BJ (cell line): ENCODE data around the gene RASGRP1. TPM values are rescaled to one million over a fixed set of nuclear protein-coding genes. Genes with fewer than 3 reads are reported as not detected.

Source experiments
- CTCF ChIA-PET: fragments of 350-600 bp; formaldehyde crosslinking; extraction: SDS; loops from one replicate; lab custom pipeline; 2021; ENCODE audit warnings: antibody characterized with exemption, inconsistent platforms; lab: Yijun Ruan, JAX
- POLR2A ChIA-PET: fragments of 300-600 bp; sonication (Branson Sonifier 250); formaldehyde crosslinking; extraction: SDS; loops from one replicate; lab custom pipeline; 2021; ENCODE audit warnings: antibody characterized with exemption; lab: Charles Lee
- DNase-seq: peaks from one replicate; pipeline ENCODE4 v3.0.0-alpha.2; 2011; ENCODE audit warnings: low read depth
- H3K27me3 ChIP-seq: 2 replicates; pipeline ENCODE4 v1.6.0; 2011; ENCODE audit warnings: low read length; ENCODE audit not compliant: control insufficient read depth, insufficient read depth
- H3K36me3 ChIP-seq: 2 replicates; pipeline ENCODE4 v1.5.1; 2011; ENCODE audit warnings: low read length; ENCODE audit not compliant: control insufficient read depth, insufficient read depth
- H3K4me3 ChIP-seq: 2 replicates; pipeline ENCODE4 v1.5.1; 2011; ENCODE audit warnings: low read depth, mild to moderate bottlenecking, control low read depth, low read length
- polyA plus RNA-seq: library from polyadenylated mRNA; depleted of rRNA; stranded (reverse); fragments of >200 nt; gene quantifications from 2 replicates; pipeline ENCODE4 v1.2.3, GENCODE V29; 2011
- TF ChIP-seq, protein P1 (sequence below): IDR thresholded peaks from 2 replicates; pipeline ENCODE4 v1.5.1; 2011; ENCODE audit warnings: low read depth, mild to moderate bottlenecking, control low read depth, inconsistent platforms, low read length, moderate library complexity; ENCODE audit not compliant: insufficient read depth

RASGRP1 gene
- polyA plus RNA-seq, 1 experiment: 4.3 TPM

DNA sequence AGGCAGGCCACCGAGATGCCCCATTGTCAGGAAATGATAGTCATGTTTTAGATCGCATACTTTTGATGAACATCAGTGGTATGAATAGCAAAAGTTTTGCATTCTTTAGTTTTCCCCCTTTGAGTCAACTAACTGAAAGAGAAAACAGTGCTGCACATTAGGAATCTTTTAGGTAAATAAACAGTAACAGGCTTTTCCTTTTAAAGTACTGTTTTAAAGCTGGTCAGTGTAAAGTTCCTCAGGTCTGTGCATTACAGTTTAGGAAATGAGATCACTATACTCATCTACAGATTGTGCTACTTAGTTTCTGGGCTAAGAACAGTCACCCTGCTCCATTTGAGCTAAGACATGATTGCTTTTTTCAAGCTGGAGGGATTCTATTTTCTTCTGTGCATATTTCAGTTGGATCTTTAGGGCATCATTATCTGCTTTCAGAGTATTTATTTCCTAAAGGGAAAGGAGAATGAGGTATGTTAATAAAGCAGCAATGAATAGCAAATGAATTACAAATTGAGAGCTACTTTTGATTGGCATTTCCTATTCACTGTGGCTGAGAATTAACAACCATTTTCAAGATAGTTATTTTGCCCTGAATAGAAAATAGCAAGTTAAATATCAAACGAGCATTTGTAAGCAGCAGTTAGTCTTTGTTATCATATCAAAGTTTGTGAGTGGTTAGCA lies 74.2 kb downstream of the RASGRP1 start:
- POLR2A ChIA-PET: interaction anchor here (0.6 to 0.7 kb wide), 2 partner anchors 197 to 753 kb away, joined by 3 read pairs; no protein-coding TSS in a partner anchor
- no peak overlapping the region for H3K4me3 ChIP-seq
- CTCF ChIA-PET: interaction anchor here (1.3 to 3.4 kb wide), 3 partner anchors 9 to 194 kb away, joined by 3 to 19 read pairs (median 3); partner anchors contain the start of gene RASGRP1
- DNase-seq: peak; percentile 44
- no peaks in the 10 kb centered on the region for H3K27me3 ChIP-seq
- H3K36me3 ChIP-seq: peaks cover 2% of the 10 kb centered on the region; the same call in 1 of the 2 replicates
- TF ChIP-seq, protein P1, sequence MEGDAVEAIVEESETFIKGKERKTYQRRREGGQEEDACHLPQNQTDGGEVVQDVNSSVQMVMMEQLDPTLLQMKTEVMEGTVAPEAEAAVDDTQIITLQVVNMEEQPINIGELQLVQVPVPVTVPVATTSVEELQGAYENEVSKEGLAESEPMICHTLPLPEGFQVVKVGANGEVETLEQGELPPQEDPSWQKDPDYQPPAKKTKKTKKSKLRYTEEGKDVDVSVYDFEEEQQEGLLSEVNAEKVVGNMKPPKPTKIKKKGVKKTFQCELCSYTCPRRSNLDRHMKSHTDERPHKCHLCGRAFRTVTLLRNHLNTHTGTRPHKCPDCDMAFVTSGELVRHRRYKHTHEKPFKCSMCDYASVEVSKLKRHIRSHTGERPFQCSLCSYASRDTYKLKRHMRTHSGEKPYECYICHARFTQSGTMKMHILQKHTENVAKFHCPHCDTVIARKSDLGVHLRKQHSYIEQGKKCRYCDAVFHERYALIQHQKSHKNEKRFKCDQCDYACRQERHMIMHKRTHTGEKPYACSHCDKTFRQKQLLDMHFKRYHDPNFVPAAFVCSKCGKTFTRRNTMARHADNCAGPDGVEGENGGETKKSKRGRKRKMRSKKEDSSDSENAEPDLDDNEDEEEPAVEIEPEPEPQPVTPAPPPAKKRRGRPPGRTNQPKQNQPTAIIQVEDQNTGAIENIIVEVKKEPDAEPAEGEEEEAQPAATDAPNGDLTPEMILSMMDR: no peak

DNA sequence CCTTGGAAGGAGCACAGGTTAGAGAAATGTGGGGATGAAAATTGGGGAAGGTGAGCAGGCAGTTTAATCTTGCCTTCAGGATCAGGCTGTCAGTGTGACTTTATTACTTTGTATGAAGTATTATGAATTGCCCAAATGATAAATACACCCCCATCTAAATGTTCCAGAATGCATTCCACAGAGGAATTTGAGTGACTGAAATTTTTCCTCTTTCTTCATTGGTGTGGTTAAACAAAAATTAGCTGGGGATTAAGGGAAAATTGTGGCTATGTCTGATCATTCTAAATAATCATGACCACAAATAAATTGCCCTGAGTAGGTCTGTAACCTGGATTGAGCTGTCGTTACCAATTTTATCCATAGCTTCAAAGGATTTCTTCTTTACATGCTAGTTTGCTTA lies 77.2 kb downstream of the RASGRP1 start:
- POLR2A ChIA-PET: interaction anchor here (0.7 kb wide), 1 partner anchor 221 kb away, joined by 4 read pairs; no protein-coding TSS in a partner anchor
- no peak overlapping the region for H3K4me3 ChIP-seq
- H3K36me3 ChIP-seq: no peaks in the 10 kb centered on the region
- CTCF ChIA-PET: interaction anchor here (0.5 to 3.4 kb wide), 5 partner anchors 12 to 518 kb away, joined by 3 to 19 read pairs (median 3); partner anchors contain the start of gene RASGRP1
- no peak for DNase-seq
- TF ChIP-seq, protein P1: no peak
- no peaks in the 10 kb centered on the region for H3K27me3 ChIP-seq

DNA sequence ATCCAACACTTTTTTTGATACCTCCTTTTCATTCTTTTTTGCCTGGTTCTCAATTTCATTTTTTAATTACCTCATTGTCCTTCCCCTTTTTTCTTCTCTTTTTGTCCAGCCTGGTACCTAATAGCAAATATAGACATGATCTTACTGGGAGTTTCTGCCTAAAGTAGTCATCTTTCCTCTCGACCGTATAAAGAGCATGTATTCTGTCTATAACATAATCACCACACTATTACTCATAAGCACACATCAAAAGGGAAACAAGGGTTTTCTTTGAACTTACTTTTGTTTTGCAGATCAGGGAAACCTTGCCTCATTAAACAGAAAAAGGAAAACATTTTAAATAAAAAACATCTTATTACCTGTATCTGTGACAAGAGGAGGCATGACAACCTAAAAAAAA lies 77.7 kb downstream of the RASGRP1 start:
- no peak for DNase-seq
- ChIA-PET POLR2A (no interaction called here), CTCF (interaction anchor here (0.5 to 3.4 kb wide), 5 partner anchors 13 to 201 kb away, joined by 3 to 19 read pairs (median 4); partner anchors contain the start of gene RASGRP1)
- H3K27me3 ChIP-seq: no peaks in the 10 kb centered on the region
- TF ChIP-seq, protein P1: no peak
- no peaks in the 10 kb centered on the region for H3K36me3 ChIP-seq
- no peak overlapping the region for H3K4me3 ChIP-seq

DNA sequence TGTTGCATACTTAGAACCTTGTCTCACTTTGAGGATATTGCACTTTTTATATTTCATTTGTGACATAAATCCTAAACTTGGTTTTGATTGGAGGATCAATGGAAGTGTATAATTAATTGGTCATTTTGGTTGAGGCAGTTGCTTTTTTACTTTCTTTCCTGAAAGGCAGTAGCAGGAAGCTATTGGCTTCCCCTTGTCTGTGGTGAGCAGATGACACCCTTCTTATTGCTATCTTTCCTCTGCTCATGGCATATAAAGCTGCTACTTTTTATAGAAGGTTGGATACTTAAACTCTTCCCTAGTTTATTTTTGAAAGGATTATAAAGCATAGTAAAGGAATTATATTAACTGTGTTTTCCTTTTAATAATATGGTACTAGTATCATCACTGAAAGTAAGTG lies 82.0 kb downstream of the RASGRP1 start:
- TF ChIP-seq, protein P1: no peak
- H3K4me3 ChIP-seq: no peak overlapping the region
- POLR2A ChIA-PET: no interaction called here
- no peaks in the 10 kb centered on the region for H3K36me3 ChIP-seq
- no peaks in the 10 kb centered on the region for H3K27me3 ChIP-seq
- CTCF ChIA-PET: no interaction called here
- DNase-seq: no peak

DNA sequence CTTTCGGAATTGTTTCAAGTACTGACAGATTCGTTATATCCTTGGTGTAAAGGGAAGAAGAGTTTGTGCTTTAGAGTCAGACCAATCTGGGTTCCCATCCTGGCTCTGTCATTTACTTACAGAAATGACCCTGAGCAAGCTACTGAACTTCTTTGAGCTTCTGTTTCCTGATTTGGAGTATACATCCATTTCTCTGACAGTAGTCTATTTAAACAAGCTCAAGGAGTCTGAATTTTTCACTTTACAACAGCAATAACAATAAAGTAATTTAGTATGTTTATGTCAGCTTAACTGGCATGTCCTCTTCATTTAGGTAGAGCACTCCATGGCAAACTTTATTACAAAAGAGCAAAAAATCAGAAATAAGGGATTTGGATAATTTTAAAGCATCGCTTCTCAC lies 82.9 kb downstream of the RASGRP1 start:
- TF ChIP-seq, protein P1: no peak
- Histone ChIP-seq H3K27me3 (no peaks in the 10 kb centered on the region), H3K36me3 (no peaks in the 10 kb centered on the region), H3K4me3 (no peak overlapping the region)
- ChIA-PET POLR2A (no interaction called here), CTCF (interaction anchor here (1.0 kb wide), 1 partner anchor 209 kb away, joined by 3 read pairs; no protein-coding TSS in a partner anchor)
- no peak for DNase-seq
